GM19372 (cell line): ENCODE data around the gene CSF1R.
"Not testable (repeated sequence)": the region's sequence is repeated elsewhere in the genome, so short reads cannot be mapped to it uniquely, and the experiment has no call there.

Source experiments
- ATAC-seq: cut with Tn5 transposase; IDR thresholded peaks from one replicate; pipeline ENCODE4 v1.9.1; 2021; ENCODE audit warnings: mild to moderate bottlenecking, low read depth, moderate library complexity; ENCODE audit not compliant: unreplicated experiment

CSF1R gene

GRCh38 chr5:150035139-150035895 lies 51.0 kb downstream of the CSF1R start:
- ATAC-seq: peak; percentile 88

- no peak for ATAC-seq
Measured at GRCh38 chr5:150034662-150035061, 51.7 kb downstream of the CSF1R start.

GRCh38 chr5:150033334-150033733 lies 53.0 kb downstream of the CSF1R start:
- ATAC-seq: no peak

GRCh38 chr5:150028047-150028446 lies 58.3 kb downstream of the CSF1R start:
- not testable (repeated sequence) for ATAC-seq

GRCh38 chr5:150026682-150027172 lies 59.6 kb downstream of the CSF1R start:
- no peak for ATAC-seq

- ATAC-seq: no peak
Measured at GRCh38 chr5:150024346-150024984, 61.9 kb downstream of the CSF1R start.

GRCh38 chr5:150023136-150023535 lies 63.2 kb downstream of the CSF1R start:
- ATAC-seq: no peak

- no peak for ATAC-seq
Measured at GRCh38 chr5:150022681-150023080, 63.7 kb downstream of the CSF1R start.

GRCh38 chr5:150022158-150022531 lies 64.2 kb downstream of the CSF1R start:
- ATAC-seq: no peak

- no peak for ATAC-seq
Measured at GRCh38 chr5:150021491-150022157, 64.7 kb downstream of the CSF1R start.

- ATAC-seq: no peak
Measured at GRCh38 chr5:150020249-150020648, 66.1 kb downstream of the CSF1R start.

GRCh38 chr5:150017226-150018005 lies 68.9 kb downstream of the CSF1R start:
- ATAC-seq: no peak

GRCh38 chr5:150016537-150016936 lies 69.8 kb downstream of the CSF1R start:
- no peak for ATAC-seq

- ATAC-seq: no peak
Measured at GRCh38 chr5:150015415-150015814, 70.9 kb downstream of the CSF1R start.

- no peak for ATAC-seq
Measured at GRCh38 chr5:150014456-150014855, 71.9 kb downstream of the CSF1R start.

GRCh38 chr5:150013931-150014330 lies 72.4 kb downstream of the CSF1R start:
- ATAC-seq: no peak

- no peak for ATAC-seq
Measured at GRCh38 chr5:150009671-150010387, 76.5 kb downstream of the CSF1R start.

- no peak for ATAC-seq
Measured at GRCh38 chr5:150007050-150007449, 79.3 kb downstream of the CSF1R start.

- no peak for ATAC-seq
Measured at GRCh38 chr5:150006318-150006717, 80.0 kb downstream of the CSF1R start.
